IPS-15b (cell line): ENCODE results near the gene UTP11.

Experiments
- H3K27me3 ChIP-seq: one replicate; pipeline ENCODE4 v1.6.1; 2013; ENCODE audit warnings: low read length; ENCODE audit not compliant: control insufficient read depth, insufficient read depth
- H3K36me3 ChIP-seq: one replicate; pipeline ENCODE4 v1.6.1; 2013; ENCODE audit warnings: low read length; ENCODE audit not compliant: control insufficient read depth, insufficient read depth
- H3K4me1 ChIP-seq: one replicate; pipeline ENCODE4 v1.6.1; 2013; ENCODE audit warnings: mild to moderate bottlenecking, low read length; ENCODE audit not compliant: control insufficient read depth, insufficient read depth
- H3K4me3 ChIP-seq: one replicate; pipeline ENCODE4 v1.5.1; 2013; ENCODE audit warnings: low read depth, low read length
- H3K9ac ChIP-seq: one replicate; pipeline ENCODE4 v1.6.1; 2013; ENCODE audit warnings: low read depth, mild to moderate bottlenecking, low read length
- H3K9me3 ChIP-seq: one replicate; pipeline ENCODE4 v1.6.1; 2013; ENCODE audit warnings: mild to moderate bottlenecking, low read length; ENCODE audit not compliant: control insufficient read depth, insufficient read depth

The UTP11 gene

GRCh38 chr1:38021969-38022368 lies 9.4 kb downstream of the UTP11 start:
- no peaks in the 10 kb centered on the region for H3K4me1 ChIP-seq
- H3K36me3 ChIP-seq, result peaks cover 46% of the 10 kb centered on the region
- H3K27me3 ChIP-seq, result no peaks in the 10 kb centered on the region

GRCh38 chr1:38022810-38023209 lies 10.3 kb downstream of the UTP11 start:
- no peaks in the 10 kb centered on the region for H3K27me3 ChIP-seq
- H3K36me3 ChIP-seq, result peaks cover 45% of the 10 kb centered on the region
- no peaks in the 10 kb centered on the region for H3K9me3 ChIP-seq
- H3K9ac ChIP-seq, result no peak overlapping the region
- no peak overlapping the region for H3K4me3 ChIP-seq
- peaks cover 6% of the 10 kb centered on the region for H3K4me1 ChIP-seq

More at GRCh38 chr1:38021969-38022368, 9.4 kb downstream of the UTP11 start:
- H3K9me3 ChIP-seq, result no peaks in the 10 kb centered on the region
- no peak overlapping the region for H3K9ac ChIP-seq
- H3K4me3 ChIP-seq, result no peak overlapping the region

- Histone ChIP-seq H3K4me3 (no peak overlapping the region), H3K9me3 (no peaks in the 10 kb centered on the region), H3K9ac (no peak overlapping the region), H3K36me3 (peaks cover 39% of the 10 kb centered on the region), H3K4me1 (peaks cover 23% of the 10 kb centered on the region), H3K27me3 (no peaks in the 10 kb centered on the region)
Observed at GRCh38 chr1:38025233-38025632, 12.7 kb downstream of the UTP11 start.

GRCh38 chr1:38025664-38026063 lies 13.1 kb downstream of the UTP11 start:
- Histone ChIP-seq H3K27me3 (no peaks in the 10 kb centered on the region), H3K36me3 (peaks cover 35% of the 10 kb centered on the region), H3K9me3 (no peaks in the 10 kb centered on the region), H3K4me1 (peaks cover 23% of the 10 kb centered on the region), H3K9ac (no peak overlapping the region), H3K4me3 (no peak overlapping the region)

GRCh38 chr1:38026592-38027200 lies 14.2 kb downstream of the UTP11 start:
- Histone ChIP-seq H3K9ac (no peak overlapping the region), H3K27me3 (no peaks in the 10 kb centered on the region), H3K9me3 (no peaks in the 10 kb centered on the region), H3K4me3 (no peak overlapping the region), H3K36me3 (peaks cover 34% of the 10 kb centered on the region), H3K4me1 (peaks cover 23% of the 10 kb centered on the region)

GRCh38 chr1:38027201-38028104 lies 14.9 kb downstream of the UTP11 start:
- H3K9ac ChIP-seq, result peak overlapping the region; percentile 37
- H3K27me3 ChIP-seq, result no peaks in the 10 kb centered on the region
- H3K4me3 ChIP-seq, result no peak overlapping the region
- H3K9me3 ChIP-seq, result no peaks in the 10 kb centered on the region
- H3K36me3 ChIP-seq, result peaks cover 35% of the 10 kb centered on the region
- H3K4me1 ChIP-seq, result peaks cover 23% of the 10 kb centered on the region

- Histone ChIP-seq H3K27me3 (no peaks in the 10 kb centered on the region), H3K4me3 (no peak overlapping the region), H3K9me3 (no peaks in the 10 kb centered on the region), H3K9ac (no peak overlapping the region), H3K4me1 (peaks cover 23% of the 10 kb centered on the region), H3K36me3 (peaks cover 31% of the 10 kb centered on the region)
Observed at GRCh38 chr1:38028105-38028591, 15.6 kb downstream of the UTP11 start.

- H3K27me3 ChIP-seq, result no peaks in the 10 kb centered on the region
- H3K36me3 ChIP-seq, result peaks cover 26% of the 10 kb centered on the region
- H3K4me3 ChIP-seq, result no peak overlapping the region
- H3K4me1 ChIP-seq, result peaks cover 23% of the 10 kb centered on the region
- H3K9me3 ChIP-seq, result no peaks in the 10 kb centered on the region
- H3K9ac ChIP-seq, result no peak overlapping the region
Observed at GRCh38 chr1:38028671-38029070, 16.1 kb downstream of the UTP11 start.

GRCh38 chr1:38029081-38029681 lies 16.6 kb downstream of the UTP11 start:
- Histone ChIP-seq H3K9ac (peak overlapping the region; percentile 55), H3K9me3 (no peaks in the 10 kb centered on the region), H3K27me3 (no peaks in the 10 kb centered on the region), H3K4me3 (peak overlapping the region; percentile 0), H3K4me1 (peaks cover 23% of the 10 kb centered on the region), H3K36me3 (peaks cover 21% of the 10 kb centered on the region)

- H3K4me3 ChIP-seq, result peak overlapping the region; percentile 0
- no peaks in the 10 kb centered on the region for H3K9me3 ChIP-seq
- H3K27me3 ChIP-seq, result no peaks in the 10 kb centered on the region
- H3K36me3 ChIP-seq, result peaks cover 19% of the 10 kb centered on the region
- H3K4me1 ChIP-seq, result peaks cover 23% of the 10 kb centered on the region
- peak overlapping the region; percentile 55 for H3K9ac ChIP-seq
Observed at GRCh38 chr1:38029685-38030511, 17.4 kb downstream of the UTP11 start.
